Measurements from ENCODE around the gene BTRC. TPM values are rescaled to one million over a fixed set of nuclear protein-coding genes. Genes with fewer than 3 reads are reported as not detected.

Gene BTRC
- total RNA-seq, 1 experiment from 2014 or later: 22.4 TPM

DNA sequence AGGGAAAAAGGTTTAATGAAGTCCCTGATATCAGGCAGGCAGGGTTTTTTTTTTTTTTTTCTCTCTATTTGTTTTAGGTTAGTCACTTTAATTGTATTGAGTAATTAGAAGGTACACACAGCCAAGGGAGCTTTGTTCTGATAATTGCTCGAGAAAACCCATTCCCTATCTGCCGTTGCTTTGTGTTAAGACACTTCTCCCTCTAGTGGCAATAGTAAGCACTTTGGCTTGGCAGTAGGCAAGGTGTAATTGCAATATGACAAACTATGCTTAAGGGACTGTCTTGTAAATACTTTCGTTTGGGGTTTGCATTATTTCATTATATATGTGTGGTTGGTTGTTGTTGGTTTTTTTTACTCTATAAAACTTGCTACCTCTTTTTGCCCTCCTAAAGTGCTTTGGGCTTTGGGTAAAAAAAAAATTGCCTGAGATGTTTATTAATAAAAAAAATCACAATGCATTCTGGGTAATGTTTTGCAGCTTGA, 113.4 kb downstream of the BTRC start:
- POLR2A ChIA-PET: interaction anchor here (0.7 to 1.2 kb wide), 3 partner anchors 13 to 167 kb away, joined by 3 to 6 read pairs (median 4); no protein-coding TSS in a partner anchor
- Mint-ChIP-seq H3K27ac (no peak overlapping the region), H3K4me1 (peaks cover 28% of the 10 kb centered on the region), H3K9me3 (no peaks in the 10 kb centered on the region), H3K36me3 (no peaks in the 10 kb centered on the region), H3K27me3 (ENCODE audit: low read depth) (no peaks in the 10 kb centered on the region), H3K4me3 (no peak overlapping the region)
- no peak for TF ChIP-seq JAZF1 (CRISPR knock-in tag; IDR thresholded peaks at IDR 0.05)
- TF ChIP-seq CTCF (IDR thresholded peaks at IDR 0.05): peak; percentile 61
- ATAC-seq: peak; percentile 81
- CTCF ChIA-PET: interaction anchor here (0.6 to 3.5 kb wide), 87 partner anchors 8 to 498 kb away, joined by 3 to 64 read pairs (median 4); partner anchors contain the start of genes BTRC, LBX1 and SEMA4G
- no peak for DNase-seq (ENCODE audit: low spot score)

DNA sequence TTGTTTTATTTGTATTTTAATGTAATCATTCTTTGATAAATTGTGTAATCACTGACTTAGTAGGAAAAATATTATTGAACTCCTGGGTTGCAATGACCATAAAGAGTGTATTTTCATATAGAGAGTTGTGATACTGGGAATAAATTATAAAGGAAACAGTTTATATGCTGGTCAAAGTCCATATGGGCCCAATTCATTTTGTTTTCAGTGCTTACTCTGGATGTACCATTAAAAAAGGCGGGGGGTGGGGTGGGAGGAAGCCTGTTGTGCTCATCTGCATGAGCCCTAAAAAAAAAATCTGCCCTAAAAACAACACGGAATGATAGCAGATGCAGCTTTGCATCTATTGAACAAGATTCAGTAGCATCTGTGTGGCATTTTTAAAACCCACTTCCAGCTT, 114.2 kb downstream of the BTRC start:
- CTCF ChIA-PET: interaction anchor here (0.6 to 3.5 kb wide), 13 partner anchors 15 to 1252 kb away, joined by 3 to 64 read pairs (median 22); no protein-coding TSS in a partner anchor
- POLR2A ChIA-PET: interaction anchor here (0.6 kb wide), 1 partner anchor 97 kb away, joined by 3 read pairs; no protein-coding TSS in a partner anchor
- H3K4me1 Mint-ChIP-seq: peaks cover 28% of the 10 kb centered on the region
- ATAC-seq (no peak), DNase-seq (ENCODE audit: low spot score) (no peak)
- H3K9me3 Mint-ChIP-seq: no peaks in the 10 kb centered on the region
- no peak overlapping the region for H3K4me3 Mint-ChIP-seq
- no peaks in the 10 kb centered on the region; the same call in 1 of the 2 replicates for H3K27me3 Mint-ChIP-seq (ENCODE audit: low read depth)
- H3K36me3 Mint-ChIP-seq: no peaks in the 10 kb centered on the region
- H3K27ac Mint-ChIP-seq: no peak overlapping the region
- TF ChIP-seq CREB1 (CRISPR knock-in tag; IDR thresholded peaks at IDR 0.05) (no peak), PRRX2 (CRISPR knock-in tag; IDR thresholded peaks at IDR 0.05) (no peak), ZNF219 (CRISPR knock-in tag; IDR thresholded peaks at IDR 0.05; ENCODE audit: borderline replicate concordance) (no peak), STAT6 (CRISPR knock-in tag; conservative IDR thresholded peaks at IDR 0.05; ENCODE audit: low read depth) (no peak), KAT7 (CRISPR knock-in tag; IDR thresholded peaks at IDR 0.05; ENCODE audit: borderline replicate concordance) (no peak), ZNF416 (CRISPR knock-in tag; IDR thresholded peaks at IDR 0.05) (no peak), MYBL2 (CRISPR knock-in tag; IDR thresholded peaks at IDR 0.05) (no peak), ELF4 (CRISPR knock-in tag; IDR thresholded peaks at IDR 0.05; ENCODE audit: low read depth) (no peak), SMAD4 (CRISPR knock-in tag; IDR thresholded peaks at IDR 0.05) (no peak), ZNF138 (CRISPR knock-in tag; conservative IDR thresholded peaks at IDR 0.05) (no peak)

GRCh38 chr10:101476383-101476782, 122.4 kb downstream of the BTRC start:
- Mint-ChIP-seq H3K27me3 (ENCODE audit: low read depth) (no peaks in the 10 kb centered on the region; the same call in 1 of the 2 replicates), H3K4me3 (no peak overlapping the region), H3K27ac (no peak overlapping the region), H3K9me3 (no peaks in the 10 kb centered on the region), H3K36me3 (no peaks in the 10 kb centered on the region), H3K4me1 (no peaks in the 10 kb centered on the region)
- no peak for ATAC-seq
- no peak for DNase-seq (ENCODE audit: low spot score)
- CTCF ChIA-PET: interaction anchor here (0.9 to 3.7 kb wide), 4 partner anchors 9 to 178 kb away, joined by 5 to 24 read pairs (median 6); no protein-coding TSS in a partner anchor
- TF ChIP-seq FOXP4 (CRISPR knock-in tag; IDR thresholded peaks at IDR 0.05) (no peak), ZBTB43 (CRISPR knock-in tag; IDR thresholded peaks at IDR 0.05) (no peak), ZNF281 (CRISPR knock-in tag; IDR thresholded peaks at IDR 0.05) (no peak), ZNF121 (CRISPR knock-in tag; IDR thresholded peaks at IDR 0.05) (no peak), ATF2 (CRISPR knock-in tag; IDR thresholded peaks at IDR 0.05; ENCODE audit: borderline replicate concordance, low read depth) (no peak), ZNF263 (CRISPR knock-in tag; IDR thresholded peaks at IDR 0.05; ENCODE audit: low read depth) (no peak)
- POLR2A ChIA-PET: no interaction called here
